ENCODE results near the gene CDH3.

DNA sequence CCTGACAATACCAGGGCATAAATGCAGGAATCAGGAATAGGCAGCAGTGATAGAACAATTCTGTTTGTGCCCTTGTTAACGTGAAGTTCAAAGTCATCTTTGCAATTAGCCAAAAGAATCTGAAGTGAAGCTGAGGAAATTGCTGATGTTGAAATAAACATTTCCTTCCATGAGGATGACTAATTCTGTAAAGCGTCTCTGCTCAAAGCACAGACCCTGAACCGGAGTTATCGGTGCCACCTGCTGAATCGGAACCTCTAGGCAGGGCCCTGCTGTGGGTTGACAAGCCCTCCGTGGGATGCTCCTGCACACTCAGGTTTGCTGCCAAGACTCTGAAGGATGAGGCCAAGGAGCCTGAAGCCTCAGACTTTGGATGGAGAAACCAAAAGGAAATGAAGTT lies 55.0 kb downstream of the CDH3 start:
- TF ChIP-seq POLR2AphosphoS5 (IDR thresholded peaks at IDR 0.05; ENCODE audit: low read depth), result no peak
- TF ChIP-seq, protein P1, sequence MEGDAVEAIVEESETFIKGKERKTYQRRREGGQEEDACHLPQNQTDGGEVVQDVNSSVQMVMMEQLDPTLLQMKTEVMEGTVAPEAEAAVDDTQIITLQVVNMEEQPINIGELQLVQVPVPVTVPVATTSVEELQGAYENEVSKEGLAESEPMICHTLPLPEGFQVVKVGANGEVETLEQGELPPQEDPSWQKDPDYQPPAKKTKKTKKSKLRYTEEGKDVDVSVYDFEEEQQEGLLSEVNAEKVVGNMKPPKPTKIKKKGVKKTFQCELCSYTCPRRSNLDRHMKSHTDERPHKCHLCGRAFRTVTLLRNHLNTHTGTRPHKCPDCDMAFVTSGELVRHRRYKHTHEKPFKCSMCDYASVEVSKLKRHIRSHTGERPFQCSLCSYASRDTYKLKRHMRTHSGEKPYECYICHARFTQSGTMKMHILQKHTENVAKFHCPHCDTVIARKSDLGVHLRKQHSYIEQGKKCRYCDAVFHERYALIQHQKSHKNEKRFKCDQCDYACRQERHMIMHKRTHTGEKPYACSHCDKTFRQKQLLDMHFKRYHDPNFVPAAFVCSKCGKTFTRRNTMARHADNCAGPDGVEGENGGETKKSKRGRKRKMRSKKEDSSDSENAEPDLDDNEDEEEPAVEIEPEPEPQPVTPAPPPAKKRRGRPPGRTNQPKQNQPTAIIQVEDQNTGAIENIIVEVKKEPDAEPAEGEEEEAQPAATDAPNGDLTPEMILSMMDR (conservative IDR thresholded peaks at IDR 0.05; ENCODE audit: low read depth in 2 of 2), result no peak
- no peak for TF ChIP-seq EZH2 (IDR thresholded peaks at IDR 0.05; ENCODE audit: low read depth, unreplicated experiment)
- no peak for TF ChIP-seq REST (IDR thresholded peaks at IDR 0.05; ENCODE audit: unreplicated experiment)
- TF ChIP-seq EZH2phosphoT487 (IDR thresholded peaks at IDR 0.05; ENCODE audit: unreplicated experiment), result no peak
- TF ChIP-seq NANOG (IDR thresholded peaks at IDR 0.05; ENCODE audit: borderline replicate concordance), result no peak
- no peak for TF ChIP-seq JUNB (IDR thresholded peaks at IDR 0.05; ENCODE audit: unreplicated experiment)
- no peak for TF ChIP-seq ZNF114 (CRISPR knock-in tag; IDR thresholded peaks at IDR 0.05)
- no peak for TF ChIP-seq STAT1 (IDR thresholded peaks at IDR 0.05; ENCODE audit: unreplicated experiment)
- TF ChIP-seq CREB1 (CRISPR knock-in tag; IDR thresholded peaks at IDR 0.05; ENCODE audit: low read depth), result no peak

Measured in GM23338 (cell line).